IMR-90 (cell line): ENCODE results near the gene UMODL1. TPM values are rescaled to one million over a fixed set of nuclear protein-coding genes. Genes with fewer than 3 reads are reported as not detected.

Source experiments
- ATAC-seq: fragments of 200-7000 bp; cut with Tn5 transposase; 2 replicates; pipeline ENCODE4 v1.9.1; 2020; ENCODE audit warnings: low read depth, mild to moderate bottlenecking, moderate library complexity
- BruUV-seq: library from RNA; stranded (reverse); fragments of 400-500 nt; replicated peaks from 2 replicates; lab custom pipeline; 2021; lab: Mats Ljungman, UMichigan
- CTCF ChIA-PET: fragments of 300-600 bp; formaldehyde crosslinking; extraction: SDS; loops from one replicate; lab custom pipeline; 2021; ENCODE audit warnings: antibody characterized with exemption; lab: Yijun Ruan, JAX
- POLR2A ChIA-PET: fragments of 300-600 bp; sonication (Branson Sonifier 250); formaldehyde crosslinking; loops from one replicate; lab custom pipeline; 2022; ENCODE audit warnings: antibody characterized with exemption; ENCODE audit not compliant: unreplicated experiment; lab: Charles Lee
- DNase-seq: peaks from one replicate; pipeline ENCODE4 v3.0.0; 2013
- H2AFZ ChIP-seq: replicated peaks from 2 replicates; pipeline ENCODE3; 2013; ENCODE audit warnings: low read length, mild to moderate bottlenecking; ENCODE audit not compliant: poor library complexity
- H2AK5ac ChIP-seq: 2 replicates; pipeline ENCODE4 v1.6.1; 2013; ENCODE audit warnings: low read depth, low read length, inconsistent platforms
- H2AK9ac ChIP-seq: replicated peaks from 2 replicates; pipeline ENCODE3; 2013; ENCODE audit warnings: mild to moderate bottlenecking, low read depth, low read length, moderate library complexity; ENCODE audit not compliant: poor library complexity
- H2BK120ac ChIP-seq: 2 replicates; pipeline ENCODE4 v1.6.1; 2013; ENCODE audit warnings: low read depth, low read length, inconsistent platforms
- H2BK15ac ChIP-seq: 3 replicates; pipeline ENCODE4 v1.6.1; 2013; ENCODE audit warnings: low read depth, low read length, inconsistent platforms
- H2BK20ac ChIP-seq: 2 replicates; pipeline ENCODE4 v1.6.1; 2013; ENCODE audit warnings: low read depth, mild to moderate bottlenecking, inconsistent platforms, low read length, moderate library complexity
- H2BK5ac ChIP-seq: 2 replicates; pipeline ENCODE4 v1.6.1; 2013; ENCODE audit warnings: mild to moderate bottlenecking, low read depth, low read length, inconsistent platforms; ENCODE audit not compliant: poor library complexity, severe bottlenecking
- H3K14ac ChIP-seq: replicated peaks from 2 replicates; pipeline ENCODE4 v1.6.1; 2013; ENCODE audit warnings: low read depth, low read length, inconsistent platforms
- H3K18ac ChIP-seq: 2 replicates; pipeline ENCODE4 v1.6.1; 2013; ENCODE audit warnings: low read depth, low read length, control low read depth
- H3K23ac ChIP-seq: 2 replicates; pipeline ENCODE4 v1.6.1; 2013; ENCODE audit warnings: low read depth, low read length, inconsistent platforms
- H3K27ac ChIP-seq: 2 replicates; pipeline ENCODE4 v1.5.1; 2013; ENCODE audit warnings: mild to moderate bottlenecking, control low read depth, low read length; ENCODE audit not compliant: insufficient read depth
- H3K27me3 ChIP-seq: 2 replicates; pipeline ENCODE4 v1.6.1; 2013; ENCODE audit warnings: low read length; ENCODE audit not compliant: control insufficient read depth, insufficient read depth
- H3K36me3 ChIP-seq: 2 replicates; pipeline ENCODE4 v1.6.1; 2013; ENCODE audit warnings: low read length, mixed read lengths; ENCODE audit not compliant: control insufficient read depth, insufficient read depth
- H3K4ac ChIP-seq: 2 replicates; pipeline ENCODE4 v1.6.1; 2013; ENCODE audit warnings: low read depth, low read length, inconsistent platforms
- H3K4me1 ChIP-seq: 2 replicates; pipeline ENCODE4 v1.6.1; 2013; ENCODE audit warnings: low read length, mixed read lengths; ENCODE audit not compliant: control insufficient read depth, insufficient read depth
- H3K4me2 ChIP-seq: 2 replicates; pipeline ENCODE4 v1.6.1; 2013; ENCODE audit warnings: low read depth, mild to moderate bottlenecking, control low read depth, low read length, moderate library complexity
- H3K4me3 ChIP-seq: 2 replicates; pipeline ENCODE4 v1.5.1; 2013; ENCODE audit warnings: low read depth, mild to moderate bottlenecking, control low read depth, low read length, moderate library complexity; ENCODE audit not compliant: insufficient read depth
- H3K56ac ChIP-seq: 2 replicates; pipeline ENCODE4 v1.6.1; 2013; ENCODE audit warnings: low read length, inconsistent platforms; ENCODE audit not compliant: insufficient read depth; ENCODE audit errors: extremely low read depth
- H3K79me1 ChIP-seq, 2 experiments: 2 replicates each; pipeline ENCODE4 v1.6.1; 2013; ENCODE audit warnings: low read length in 2 of 2, inconsistent platforms in 1 of 2, low read depth in 1 of 2
- H3K9ac ChIP-seq: 2 replicates; pipeline ENCODE4 v1.6.1; 2013; ENCODE audit warnings: low read depth, low read length, control low read depth
- H3K9me1 ChIP-seq: 2 replicates; pipeline ENCODE4 v1.6.1; 2013; ENCODE audit warnings: low read length, inconsistent platforms; ENCODE audit not compliant: insufficient read depth
- H3K9me3 ChIP-seq: 2 replicates; pipeline ENCODE4 v1.6.1; 2013; ENCODE audit warnings: low read length; ENCODE audit not compliant: control insufficient read depth, insufficient read depth
- H4K20me1 ChIP-seq: 2 replicates; pipeline ENCODE4 v1.6.1; 2013; ENCODE audit warnings: low read length, inconsistent platforms; ENCODE audit not compliant: insufficient read depth
- H4K5ac ChIP-seq: 2 replicates; pipeline ENCODE4 v1.6.1; 2013; ENCODE audit warnings: mild to moderate bottlenecking, low read depth, low read length, control low read depth
- H4K8ac ChIP-seq, 2 experiments: 2 replicates each; pipeline ENCODE4 v1.6.1; 2013; ENCODE audit warnings: low read depth in 2 of 2, low read length in 2 of 2, control low read depth in 1 of 2, inconsistent platforms in 1 of 2
- H4K91ac ChIP-seq: 2 replicates; pipeline ENCODE4 v1.6.1; 2013; ENCODE audit warnings: low read depth, low read length, inconsistent platforms; ENCODE audit not compliant: insufficient read depth
- BHLHE40 ChIP-seq: fragments of 150-350 bp; IDR thresholded peaks from 2 replicates; pipeline ENCODE4 v1.6.1; 2016; ENCODE audit warnings: mild to moderate bottlenecking, low read depth, low read length
- CEBPB ChIP-seq: IDR thresholded peaks from 2 replicates; pipeline ENCODE4 v1.6.1; 2012; ENCODE audit warnings: low read depth, low read length, improper control_type of control experiment
- CHD1 ChIP-seq: IDR thresholded peaks from 2 replicates; pipeline ENCODE4 v1.6.1; 2012; ENCODE audit warnings: low read depth, low read length, improper control_type of control experiment
- FOS ChIP-seq: fragments of 150-350 bp; IDR thresholded peaks from 2 replicates; pipeline ENCODE4 v1.6.1; 2016; ENCODE audit warnings: low read depth, low read length
- NFE2L2 ChIP-seq: fragments of 150-350 bp; IDR thresholded peaks from 2 replicates; pipeline ENCODE4 v1.6.1; 2016; ENCODE audit warnings: low read depth, mild to moderate bottlenecking, low read length
- POLR2A ChIP-seq: IDR thresholded peaks from 2 replicates; pipeline ENCODE4 v1.6.1; 2012; ENCODE audit warnings: mild to moderate bottlenecking, low read depth, low read length
- RCOR1 ChIP-seq: IDR thresholded peaks from 2 replicates; pipeline ENCODE4 v1.6.1; 2012; ENCODE audit warnings: mild to moderate bottlenecking, low read length, improper control_type of control experiment; ENCODE audit not compliant: insufficient replicate concordance
- RFX5 ChIP-seq: IDR thresholded peaks from 2 replicates; pipeline ENCODE4 v1.8.0; 2012; ENCODE audit warnings: low read depth, mild to moderate bottlenecking, low read length, moderate library complexity
- SMC3 ChIP-seq: fragments of 150-350 bp; IDR thresholded peaks from 2 replicates; pipeline ENCODE4 v1.6.1; 2016; ENCODE audit warnings: low read depth, mild to moderate bottlenecking, antibody characterized with exemption, low read length, moderate library complexity
- USF2 ChIP-seq: fragments of 150-350 bp; IDR thresholded peaks from 2 replicates; pipeline ENCODE4 v1.6.1; 2017; ENCODE audit warnings: mild to moderate bottlenecking, antibody characterized with exemption, low read length, low read depth
- WGBS, 2 experiments: methylation state at CpG; one replicate each; pipeline versions ENCODE4 v1.1.5 to v1.1.7; 2013; ENCODE audit warnings: missing lambda C conversion rate in 2 of 2; ENCODE audit not compliant: insufficient read length in 1 of 2; ENCODE audit errors: extremely low coverage in 2 of 2; 5-methylcytosine and 5-hydroxymethylcytosine counted together
- dilution Hi-C: fragments of 300-500 bp; cut with HindIII; formaldehyde crosslinking; loops from one replicate; pipeline ENCODE4 v1.14.3; 2018; ENCODE audit warnings: low sequenced_read_pairs; ENCODE audit not compliant: unreplicated experiment
- in situ Hi-C: fragments of 300-500 bp; cut with MboI; formaldehyde crosslinking; loops from 3 replicates; pipeline ENCODE4 v1.14.3; 2019; ENCODE audit warnings: low sequenced_read_pairs, inconsistent platforms, mixed read lengths
- intact Hi-C: fragments of 100-400 bp; cut with micrococcal nuclease; formaldehyde crosslinking; loops from 2 replicates; pipeline ENCODE4 v1.10.0; 2022
- polyA plus RNA-seq, 3 experiments: library from polyadenylated mRNA; depleted of rRNA; stranded (reverse); fragments of >200 nt; gene quantifications; 2 replicates each; pipeline ENCODE4 v1.2.3, GENCODE V29; 2012; ENCODE audit warnings: low replicate concordance in 1 of 3
- total RNA-seq: library from RNA; depleted of rRNA; stranded (reverse); fragments of >200 nt; gene quantifications from 2 replicates; pipeline ENCODE4 v1.2.3, GENCODE V29; 2012

The UMODL1 gene
- total and polyA plus RNA-seq, 2 of the 4 experiments (the other 2 are of a cell fraction): 0.02 TPM; not detected in 1

DNA sequence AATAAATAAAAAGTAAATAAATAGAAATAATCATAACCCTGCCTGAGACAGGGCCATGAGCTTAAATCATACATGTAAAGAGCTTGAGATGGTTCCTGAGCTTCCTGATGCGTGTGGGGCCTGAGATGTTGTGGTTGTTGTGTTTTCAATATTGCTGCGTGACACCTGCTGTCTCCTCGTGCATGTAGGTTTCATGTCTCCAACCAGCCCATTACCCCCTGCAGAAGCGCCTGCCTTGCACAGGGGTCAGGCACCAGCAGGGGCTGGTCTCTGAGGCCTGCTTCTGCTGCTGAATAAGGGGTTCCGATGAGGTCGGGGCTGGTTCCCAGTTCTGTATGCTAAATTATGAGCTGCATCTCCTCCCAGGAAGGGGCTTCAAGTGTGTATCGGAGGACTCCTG is 15.9 kb downstream of the UMODL1 start (continued):
- TF ChIP-seq RCOR1 (no peak), SMC3 (no peak), BHLHE40 (no peak), CHD1 (no peak)

- WGBS, 2 experiments: 90% methylated on average over 11 of the region's 14 CpGs; no CpG with 5 or more reads in 1 of the 2 experiments
- H2AK9ac ChIP-seq: peak overlapping the region; percentile 13
- in situ Hi-C loops (no loop called here), dilution Hi-C loops (no loop called here), intact Hi-C loops (no loop called here)
- H2BK120ac ChIP-seq: no peak overlapping the region; the same call in 1 of the 2 replicates
- no peak for TF ChIP-seq CEBPB
- TF ChIP-seq FOS: no peak
- no peak for TF ChIP-seq BHLHE40
- no peak for TF ChIP-seq RFX5
- TF ChIP-seq NFE2L2: no peak
- no peak for TF ChIP-seq CHD1
- TF ChIP-seq POLR2A: no peak
- no peak for TF ChIP-seq USF2
- H3K14ac ChIP-seq: no peak overlapping the region
- no peak overlapping the region for H3K27ac ChIP-seq
- no peak overlapping the region for H2AK5ac ChIP-seq
- H2BK5ac ChIP-seq: no peak overlapping the region
- BruUV-seq: no TSS peak
- no peak overlapping the region for H3K23ac ChIP-seq
- no peak overlapping the region for H3K4ac ChIP-seq
- DNase-seq (no peak), ATAC-seq (no peak)
- H4K5ac ChIP-seq: no peak overlapping the region
- no peaks in the 10 kb centered on the region for H3K79me1 ChIP-seq
- no peaks in the 10 kb centered on the region for H3K9me1 ChIP-seq
- CTCF ChIA-PET: no interaction called here
- H3K9me3 ChIP-seq: no peaks in the 10 kb centered on the region
- H2BK20ac ChIP-seq: no peak overlapping the region
- H4K20me1 ChIP-seq: no peaks in the 10 kb centered on the region
- no peak overlapping the region for H4K8ac ChIP-seq
- H3K4me2 ChIP-seq: no peak overlapping the region
- H3K56ac ChIP-seq: no peak overlapping the region
- POLR2A ChIA-PET: no interaction called here
- H4K91ac ChIP-seq: no peak overlapping the region
- no peak overlapping the region for H2BK15ac ChIP-seq
- H3K27me3 ChIP-seq: peaks cover 2% of the 10 kb centered on the region; the same call in 1 of the 2 replicates
- no peak overlapping the region for H3K9ac ChIP-seq
- no peak overlapping the region for H3K4me3 ChIP-seq
- H3K4me1 ChIP-seq: no peaks in the 10 kb centered on the region
- no peak overlapping the region for H2AFZ ChIP-seq
- H3K36me3 ChIP-seq: no peaks in the 10 kb centered on the region
- H3K18ac ChIP-seq: no peak overlapping the region
Measured at GRCh38 chr21:42088148-42088547, 17.0 kb downstream of the UMODL1 start.
